CD4-positive, alpha-beta T cell treated with Interleukin-12 subunit alpha and Interleukin-12 subunit beta, for 1 hour (primary cell): ENCODE measurements around the gene GIPC1.
"Not testable (repeated sequence)": the region's sequence is repeated elsewhere in the genome, so short reads cannot be mapped to it uniquely, and the experiment has no call there.

Experiments used
- DNase-seq: peaks from one replicate; pipeline ENCODE4 v3.0.0-alpha.2; 2020

GIPC1 gene

DNA sequence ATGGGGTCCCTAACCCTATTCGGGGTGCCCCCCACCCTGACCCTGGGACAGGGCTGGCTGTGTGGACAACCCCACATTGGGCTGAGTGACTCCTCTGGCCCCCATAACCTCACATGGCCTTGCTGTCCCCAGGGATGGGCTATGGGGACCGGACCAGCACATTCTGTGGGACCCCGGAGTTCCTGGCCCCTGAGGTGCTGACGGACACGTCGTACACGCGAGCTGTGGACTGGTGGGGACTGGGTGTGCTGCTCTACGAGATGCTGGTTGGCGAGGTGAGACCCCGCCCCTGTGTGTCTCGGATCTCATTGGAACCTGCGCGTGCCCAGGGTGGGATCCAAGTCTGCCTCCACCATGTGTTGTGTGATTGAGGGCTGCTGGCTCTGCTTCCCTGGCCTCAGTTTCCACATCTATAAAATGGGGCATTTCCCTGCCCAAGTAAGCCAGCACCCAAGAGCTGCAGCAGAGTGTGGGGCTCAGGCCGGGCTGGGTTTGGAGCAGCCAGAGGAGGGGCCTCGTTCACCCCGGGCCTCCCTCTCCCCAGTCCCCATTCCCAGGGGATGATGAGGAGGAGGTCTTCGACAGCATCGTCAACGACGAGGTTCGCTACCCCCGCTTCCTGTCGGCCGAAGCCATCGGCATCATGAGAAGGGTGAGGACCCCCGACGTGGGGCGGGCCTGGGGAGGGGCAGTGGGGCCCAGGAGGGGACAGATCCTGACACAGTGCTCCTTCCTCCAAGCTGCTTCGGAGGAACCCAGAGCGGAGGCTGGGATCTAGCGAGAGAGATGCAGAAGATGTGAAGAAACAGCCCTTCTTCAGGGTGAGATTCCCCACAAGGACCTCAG is 25.7 kb downstream of the GIPC1 start:
- DNase-seq: no peak

DNA sequence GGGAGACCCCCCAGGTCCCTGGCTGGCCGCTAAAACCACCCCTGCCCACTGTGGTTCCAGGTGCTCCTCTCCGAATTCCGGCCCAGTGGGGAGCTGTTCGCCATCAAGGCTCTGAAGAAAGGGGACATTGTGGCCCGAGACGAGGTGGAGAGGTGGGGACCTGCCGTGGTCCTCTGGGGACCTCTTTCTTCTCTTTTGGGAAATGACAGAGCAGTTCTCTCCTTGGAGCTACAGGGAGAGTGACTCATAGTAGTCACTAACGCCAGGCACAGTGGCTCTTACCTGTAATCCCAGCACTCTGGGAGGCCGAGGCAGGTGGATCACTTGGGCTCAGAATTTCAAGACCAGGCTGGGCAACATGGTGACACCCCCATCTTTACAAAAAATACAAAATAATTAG is 28.1 kb downstream of the GIPC1 start:
- no peak for DNase-seq

DNA sequence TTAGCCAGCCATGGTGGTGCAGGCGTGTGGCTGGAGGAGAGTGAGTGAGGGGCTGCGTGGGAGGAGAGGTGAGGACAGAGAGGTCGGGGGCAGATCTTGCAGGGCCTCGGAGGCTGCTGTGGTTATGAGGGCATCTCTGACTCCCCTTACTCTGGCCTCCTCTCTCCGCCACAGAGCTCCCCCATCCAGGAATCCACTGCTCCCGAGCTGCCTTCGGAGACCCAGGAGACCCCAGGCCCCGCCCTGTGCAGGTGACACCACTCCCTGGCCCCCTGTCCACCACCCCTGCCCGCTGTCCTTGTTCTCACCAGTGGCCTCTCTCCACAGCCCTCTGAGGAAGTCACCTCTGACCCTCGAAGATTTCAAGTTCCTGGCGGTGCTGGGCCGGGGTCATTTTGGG is 28.5 kb downstream of the GIPC1 start:
- no peak for DNase-seq

DNA sequence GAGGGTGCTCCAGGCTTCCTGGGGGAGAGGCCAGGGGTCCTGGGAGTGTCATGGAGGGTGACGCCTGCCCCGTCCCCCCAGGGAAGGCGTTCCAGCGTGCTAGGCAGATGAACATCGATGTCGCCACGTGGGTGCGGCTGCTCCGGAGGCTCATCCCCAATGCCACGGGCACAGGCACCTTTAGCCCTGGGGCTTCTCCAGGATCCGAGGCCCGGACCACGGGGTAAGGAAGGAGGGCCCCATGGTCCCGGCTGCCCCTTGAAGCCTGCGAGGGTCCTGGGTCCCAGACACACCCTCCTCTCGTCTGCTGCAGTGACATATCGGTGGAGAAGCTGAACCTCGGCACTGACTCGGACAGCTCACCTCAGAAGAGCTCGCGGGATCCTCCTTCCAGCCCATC is 32.2 kb downstream of the GIPC1 start:
- DNase-seq: no peak

DNA sequence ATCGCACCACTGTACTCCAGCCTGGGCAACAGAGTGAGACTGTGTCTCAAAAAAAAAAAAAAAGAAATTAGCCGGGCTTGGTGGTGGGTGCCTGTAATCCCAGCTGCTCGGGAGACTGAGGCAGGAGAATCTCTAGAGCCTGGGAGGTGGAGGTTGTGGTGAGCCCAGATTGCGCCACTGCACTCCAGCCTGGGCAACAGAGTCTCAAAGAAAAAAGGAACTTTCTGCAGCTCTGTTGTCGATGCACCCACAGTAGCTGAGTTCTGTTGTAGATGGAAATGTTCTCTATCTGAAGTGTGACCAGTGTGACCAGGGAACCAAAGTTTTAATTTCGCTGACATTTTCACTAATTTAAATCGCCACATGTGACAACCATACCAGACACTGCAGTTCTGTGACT is 33.5 kb downstream of the GIPC1 start:
- not testable (repeated sequence) for DNase-seq

DNA sequence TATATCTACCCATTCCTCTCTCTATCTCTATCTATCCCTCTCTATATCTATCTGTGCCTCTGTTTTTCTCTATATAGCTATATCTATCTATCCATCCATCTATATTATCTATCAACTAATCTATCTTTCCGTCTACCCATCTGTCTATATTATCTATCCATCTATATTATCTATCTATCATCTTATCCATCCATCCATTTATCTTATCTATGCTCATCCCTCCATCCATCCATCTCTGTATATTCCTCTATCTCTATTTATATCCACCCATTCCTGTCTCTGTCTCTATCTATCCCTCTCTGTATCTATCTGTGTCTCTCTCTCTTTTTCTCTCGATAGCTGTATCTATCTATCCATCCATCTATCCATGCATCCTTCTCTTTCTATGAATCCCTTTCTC is 35.0 kb downstream of the GIPC1 start:
- no peak for DNase-seq

DNA sequence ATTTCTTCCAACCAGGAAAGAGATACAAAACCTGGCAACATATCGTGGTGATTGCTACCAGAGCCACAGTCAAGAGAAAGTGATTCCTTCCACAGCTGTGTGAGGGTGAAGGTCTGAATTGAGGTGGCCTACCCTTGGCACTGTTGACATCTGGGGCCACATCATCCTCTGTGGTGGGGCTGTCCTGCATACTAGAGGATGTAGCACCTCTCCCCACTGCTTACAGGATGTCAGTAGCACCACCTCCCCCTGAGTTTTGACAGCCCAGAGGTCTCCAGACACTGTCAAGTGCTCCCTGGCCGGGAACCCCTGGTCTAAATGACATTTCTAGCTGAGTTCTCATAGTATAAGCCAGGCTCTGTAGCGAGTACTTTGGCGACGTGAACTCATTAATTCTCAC is 36.2 kb downstream of the GIPC1 start:
- DNase-seq: peak; percentile 60

DNA sequence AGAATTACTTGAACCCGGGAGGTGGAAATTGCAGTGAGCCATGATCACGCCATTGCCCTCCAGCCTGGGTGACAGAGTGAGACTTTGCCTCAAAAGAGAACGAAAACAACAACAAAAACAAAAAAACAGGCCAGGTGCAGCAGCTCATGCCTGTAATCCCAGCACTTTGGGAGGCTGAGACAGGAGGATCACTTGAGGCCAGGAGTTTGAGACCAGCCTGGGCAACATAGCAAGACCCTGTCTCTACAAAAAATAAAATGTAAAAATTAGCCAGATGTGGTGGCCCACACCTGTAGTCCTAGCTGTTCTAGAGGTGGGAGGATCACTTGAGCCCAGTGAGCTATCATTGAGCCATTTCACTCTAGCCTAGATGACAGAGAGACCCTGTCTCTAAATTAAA is 43.6 kb downstream of the GIPC1 start:
- DNase-seq: not testable (repeated sequence)

DNA sequence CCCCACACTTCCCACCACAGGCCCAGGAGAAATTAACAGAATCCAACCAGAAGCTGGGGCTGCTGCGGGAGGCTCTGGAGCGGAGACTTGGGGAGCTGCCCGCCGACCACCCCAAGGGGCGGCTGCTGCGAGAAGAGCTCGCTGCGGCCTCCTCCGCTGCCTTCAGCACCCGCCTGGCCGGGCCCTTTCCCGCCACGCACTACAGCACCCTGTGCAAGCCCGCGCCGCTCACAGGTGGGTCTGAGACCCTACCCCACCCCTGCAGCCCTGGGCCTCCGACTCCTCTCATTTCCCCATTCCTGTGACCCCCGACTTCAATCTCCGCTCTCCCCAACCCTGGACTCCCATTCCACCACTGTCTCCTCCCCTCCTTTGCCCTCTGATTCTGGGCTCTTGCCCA is 45.1 kb downstream of the GIPC1 start:
- no peak for DNase-seq

DNA sequence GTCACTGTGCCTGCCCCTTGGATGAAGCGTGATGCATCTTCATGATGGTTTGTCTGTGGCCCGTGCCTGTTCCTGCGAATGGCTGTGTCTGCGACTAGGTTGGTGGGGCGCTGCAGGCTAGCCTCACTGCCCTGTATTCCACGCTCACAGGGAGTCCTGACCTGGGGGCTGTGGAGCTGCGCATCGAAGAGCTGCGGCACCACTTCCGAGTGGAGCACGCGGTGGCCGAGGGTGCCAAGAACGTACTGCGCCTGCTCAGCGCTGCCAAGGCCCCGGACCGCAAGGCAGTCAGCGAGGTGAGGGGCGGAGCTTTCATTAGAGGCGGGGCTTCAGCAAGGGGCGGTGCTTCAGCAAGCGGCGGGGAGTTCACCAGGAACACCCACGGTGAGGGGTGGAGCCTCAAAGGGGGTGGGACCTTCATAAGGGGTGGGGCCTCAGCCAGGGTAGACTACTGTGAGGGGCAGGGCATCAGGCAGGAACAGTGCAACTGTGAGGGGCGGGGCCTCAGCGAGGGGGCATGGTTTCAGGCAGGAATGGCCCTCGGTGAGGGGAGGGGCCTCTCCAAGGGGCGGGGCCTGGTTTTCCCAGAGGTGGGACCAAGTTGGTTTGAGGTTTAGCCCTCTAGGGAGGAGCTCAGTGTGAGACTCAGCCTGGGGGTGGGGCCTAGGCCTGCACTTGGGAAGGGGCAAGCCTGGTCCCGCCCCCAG is 45.6 kb downstream of the GIPC1 start:
- peak; percentile 74 for DNase-seq

DNA sequence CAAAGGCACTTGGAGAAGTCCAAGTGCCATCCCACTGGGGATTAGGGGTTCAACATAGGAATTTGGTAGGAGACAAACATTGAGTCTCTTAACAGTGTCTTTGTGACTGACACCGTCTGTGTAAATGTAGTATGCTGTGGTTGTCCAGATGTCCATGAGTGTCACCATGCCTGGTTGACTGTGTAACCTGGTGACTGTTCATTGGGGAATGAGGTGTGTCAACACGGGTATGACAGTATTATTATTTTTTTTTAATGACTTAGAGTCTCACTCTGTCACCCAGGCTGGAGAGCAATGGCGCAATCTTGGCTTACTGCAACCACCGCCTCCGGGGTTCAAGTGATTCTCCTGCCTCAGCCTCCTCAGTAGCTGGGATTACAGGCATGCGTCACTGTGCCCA is 46.6 kb downstream of the GIPC1 start:
- DNase-seq: no peak

DNA sequence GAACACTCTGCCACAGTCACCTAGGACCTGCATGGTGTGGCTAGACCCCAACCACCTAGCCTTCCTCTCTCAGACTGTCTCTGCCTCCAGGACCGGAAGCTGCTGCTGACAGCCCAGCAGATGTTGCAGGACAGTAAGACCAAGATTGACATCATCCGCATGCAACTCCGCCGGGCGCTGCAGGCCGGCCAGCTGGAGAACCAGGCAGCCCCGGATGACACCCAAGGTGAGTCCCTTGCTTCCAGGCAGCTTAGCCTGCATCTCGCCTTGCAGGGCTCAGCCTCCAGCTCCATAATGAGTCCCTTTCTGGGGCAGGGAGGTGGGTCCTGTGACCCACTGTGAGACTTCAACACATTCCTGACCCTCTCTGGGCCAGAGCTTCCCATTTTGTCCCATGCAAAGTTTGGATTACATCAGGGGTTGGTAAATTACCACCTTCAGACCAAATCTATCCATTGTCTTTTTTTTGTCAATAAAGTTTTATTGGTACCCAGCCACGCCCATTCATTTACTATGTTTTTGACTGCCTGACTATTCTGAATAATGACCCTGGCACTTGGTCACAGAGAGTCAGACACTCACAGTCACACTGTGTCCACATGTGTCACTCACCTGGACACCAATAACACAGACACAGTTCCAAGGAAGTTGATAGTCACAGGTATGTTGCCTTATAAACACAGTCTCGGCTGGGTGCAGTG is 49.4 kb downstream of the GIPC1 start:
- no peak for DNase-seq

DNA sequence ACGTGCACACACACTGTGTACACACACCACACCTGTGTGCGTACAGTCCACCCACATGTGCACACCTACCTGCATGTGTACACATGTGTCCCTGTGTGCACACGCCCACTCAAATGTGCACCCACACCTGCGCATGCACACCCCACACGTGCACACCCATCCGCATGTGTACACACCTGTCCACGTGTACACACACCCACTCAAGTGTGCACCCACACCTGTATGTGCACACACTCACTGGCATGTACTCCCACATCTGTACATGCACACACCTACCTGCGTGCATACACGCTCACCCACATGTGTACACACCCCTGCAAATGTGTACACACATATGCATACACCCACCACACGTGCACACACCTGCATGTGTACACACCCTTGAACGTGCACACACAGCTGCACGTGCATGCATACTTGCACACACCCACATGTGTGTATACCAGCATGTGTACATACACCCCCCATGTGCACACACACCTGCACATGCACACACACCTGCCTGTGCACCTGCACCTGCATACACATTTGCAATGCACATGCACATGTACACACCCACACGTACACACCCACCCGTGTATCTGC is 52.2 kb downstream of the GIPC1 start:
- DNase-seq: no peak

DNA sequence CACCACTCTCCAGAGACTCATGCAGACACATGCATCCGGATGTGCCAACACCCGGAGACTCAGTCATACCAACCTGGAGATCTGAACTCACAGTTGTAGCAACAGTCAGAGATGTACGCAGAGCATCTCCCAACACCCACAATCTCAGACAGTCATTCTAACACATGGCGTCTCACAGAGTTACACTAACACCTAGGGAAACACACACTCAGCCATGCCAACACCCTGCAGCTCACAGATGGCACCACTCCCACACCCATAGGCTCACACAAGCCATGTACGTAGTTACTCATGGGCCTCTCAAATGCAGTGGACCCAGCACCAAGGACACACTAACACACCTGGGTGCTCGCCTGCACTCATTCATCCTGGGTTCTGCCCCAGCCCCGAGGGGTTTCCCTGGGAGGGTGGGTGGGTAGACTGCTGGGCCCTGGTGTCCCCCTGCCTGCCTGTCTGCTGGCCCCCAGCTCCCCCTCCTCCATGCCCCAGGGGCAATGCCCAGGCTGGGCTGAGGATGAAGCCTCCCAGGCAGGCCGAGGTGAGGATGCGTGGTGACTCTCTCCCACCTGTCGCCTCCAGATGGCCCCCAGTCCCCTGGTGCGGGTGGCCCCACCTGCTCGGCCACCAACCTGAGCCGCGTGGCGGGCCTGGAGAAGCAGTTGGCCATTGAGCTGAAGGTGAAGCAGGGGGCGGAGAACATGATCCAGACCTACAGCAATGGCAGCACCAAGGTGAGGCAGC is 52.9 kb downstream of the GIPC1 start:
- no peak for DNase-seq

DNA sequence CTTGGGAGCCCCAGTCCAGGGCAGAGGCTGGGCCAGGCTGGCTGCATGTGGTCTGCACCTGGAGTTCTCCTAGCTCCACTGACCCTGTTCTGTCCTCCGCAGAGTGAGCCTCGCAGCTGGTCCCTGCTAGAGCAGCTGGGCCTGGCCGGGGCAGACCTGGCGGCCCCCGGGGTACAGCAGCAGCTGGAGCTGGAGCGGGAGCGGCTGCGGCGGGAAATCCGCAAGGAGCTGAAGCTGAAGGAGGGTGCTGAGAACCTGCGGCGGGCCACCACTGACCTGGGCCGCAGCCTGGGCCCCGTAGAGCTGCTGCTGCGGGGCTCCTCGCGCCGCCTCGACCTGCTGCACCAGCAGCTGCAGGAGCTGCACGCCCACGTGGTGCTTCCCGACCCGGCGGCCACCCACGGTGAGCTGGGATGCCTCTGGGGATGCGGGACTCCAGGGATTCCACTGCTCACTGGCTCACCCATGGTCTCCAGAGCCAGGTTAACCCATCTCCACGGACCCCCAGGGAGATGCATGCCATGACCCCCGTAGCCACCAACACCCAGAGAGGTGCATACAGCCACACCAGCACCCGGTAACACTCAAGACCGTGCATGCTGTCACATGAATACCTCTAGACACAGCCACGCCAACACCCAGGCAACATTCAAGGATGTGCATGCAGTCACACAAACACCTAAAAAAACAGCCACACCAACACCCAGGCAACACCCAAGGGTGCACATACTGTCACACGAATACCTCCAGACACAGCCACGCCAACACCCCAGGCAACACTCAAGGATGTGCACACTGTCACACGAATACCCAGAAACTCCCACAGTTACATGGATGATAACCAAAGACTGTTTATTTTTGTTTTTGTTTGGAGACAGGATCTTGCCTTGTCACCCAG is 54.6 kb downstream of the GIPC1 start:
- no peak for DNase-seq

DNA sequence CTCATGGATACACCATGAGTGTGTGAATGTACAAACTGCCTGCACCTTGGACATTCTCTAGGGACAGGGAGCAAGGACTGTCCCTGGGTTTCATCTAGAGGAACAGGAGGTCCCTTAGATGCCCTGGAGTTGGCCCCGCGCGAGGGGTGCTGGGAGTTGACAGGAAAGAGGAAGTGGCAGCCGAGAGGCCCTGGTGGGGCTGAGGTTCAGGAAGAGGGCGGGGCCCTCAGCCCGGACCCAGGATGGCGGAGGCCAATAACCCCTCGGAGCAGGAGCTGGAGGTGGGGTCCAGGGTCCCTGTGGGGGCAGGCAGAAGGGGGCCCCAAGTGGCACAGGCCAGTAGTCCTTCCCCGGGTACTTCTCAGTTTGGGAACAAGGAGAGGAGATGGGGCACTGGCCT is 55.9 kb downstream of the GIPC1 start:
- DNase-seq: peak; percentile 79

DNA sequence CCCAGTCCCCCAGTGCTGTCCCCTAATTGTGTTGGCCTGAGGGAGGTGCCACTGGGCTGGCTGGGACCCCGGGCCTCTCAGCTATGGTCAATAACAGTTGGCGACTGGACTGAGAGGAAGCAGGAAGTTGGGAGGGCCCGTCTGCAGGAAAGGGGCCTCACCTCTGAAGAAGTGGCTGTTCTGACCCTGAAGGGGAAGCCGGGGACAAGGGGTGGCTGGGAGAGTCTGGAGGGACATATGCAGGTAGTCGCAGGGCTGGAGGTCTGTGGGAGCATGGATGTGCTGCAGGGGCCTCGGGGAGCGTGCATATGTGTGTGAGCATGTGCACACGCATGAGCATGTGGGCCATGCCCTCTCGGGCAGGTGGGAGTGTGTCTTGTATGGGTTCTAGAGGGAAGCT is 56.9 kb downstream of the GIPC1 start:
- DNase-seq: no peak

DNA sequence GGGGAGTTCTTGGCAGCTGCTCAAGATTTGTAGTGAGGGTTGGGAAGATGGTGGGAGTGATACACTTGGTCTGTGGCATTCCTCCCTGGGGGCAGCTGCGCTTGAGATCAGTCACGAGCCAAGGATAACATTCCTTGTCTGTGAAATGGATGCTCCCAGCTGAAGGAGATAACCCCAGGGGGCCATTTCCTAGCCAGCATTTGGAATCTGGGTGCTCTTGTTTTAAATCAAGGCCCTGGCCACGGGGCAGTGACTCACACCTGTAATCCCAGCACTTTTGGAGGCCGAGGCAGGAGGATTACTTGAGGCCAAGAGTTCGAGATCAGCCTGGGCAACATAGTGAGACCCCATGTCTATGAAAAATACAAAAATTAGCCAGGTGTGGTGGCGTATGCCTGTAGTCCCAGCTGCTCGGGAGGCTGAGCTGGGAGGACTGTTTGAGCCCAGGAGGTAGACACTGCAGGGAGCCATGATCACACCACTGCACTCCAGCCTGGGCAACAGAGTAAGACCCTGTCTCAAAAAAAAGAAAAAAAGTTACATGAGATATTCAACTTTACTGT is 58.3 kb downstream of the GIPC1 start:
- DNase-seq: no peak

DNA sequence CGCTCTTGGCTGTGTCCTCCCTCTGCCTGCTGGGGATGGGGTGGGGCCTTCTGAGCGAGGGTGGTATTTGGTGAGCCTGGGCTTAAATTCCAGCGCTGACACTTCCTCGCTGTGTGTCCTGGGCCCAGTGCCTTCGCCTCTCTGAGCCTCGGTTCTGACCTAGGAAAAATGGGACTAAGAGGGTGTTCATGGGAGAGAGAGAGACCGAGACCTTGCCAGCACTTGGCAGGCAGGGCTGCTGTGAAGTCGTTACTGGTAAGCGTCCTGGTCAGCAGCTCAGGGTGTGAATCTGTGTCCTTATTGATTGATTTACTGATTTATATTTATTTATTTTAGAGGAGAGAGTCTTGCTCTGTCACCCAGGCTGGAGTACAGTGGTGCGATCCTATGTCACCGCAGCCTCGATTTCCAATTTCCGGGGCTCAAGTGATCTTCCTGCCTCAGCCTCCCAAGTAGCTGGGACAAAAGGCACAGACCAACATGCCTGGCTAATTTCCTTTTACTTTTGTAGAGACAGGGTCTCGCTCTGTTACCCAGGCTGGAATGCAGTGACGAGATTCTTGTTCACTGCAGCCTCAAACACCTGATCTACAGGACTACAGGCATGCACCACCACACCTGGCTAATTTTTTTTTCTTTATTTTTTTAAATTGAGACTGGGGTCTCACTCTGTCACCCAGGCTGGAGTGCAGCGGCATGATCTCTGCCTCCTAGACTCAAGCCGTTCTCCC is 60.4 kb downstream of the GIPC1 start:
- DNase-seq: no peak

DNA sequence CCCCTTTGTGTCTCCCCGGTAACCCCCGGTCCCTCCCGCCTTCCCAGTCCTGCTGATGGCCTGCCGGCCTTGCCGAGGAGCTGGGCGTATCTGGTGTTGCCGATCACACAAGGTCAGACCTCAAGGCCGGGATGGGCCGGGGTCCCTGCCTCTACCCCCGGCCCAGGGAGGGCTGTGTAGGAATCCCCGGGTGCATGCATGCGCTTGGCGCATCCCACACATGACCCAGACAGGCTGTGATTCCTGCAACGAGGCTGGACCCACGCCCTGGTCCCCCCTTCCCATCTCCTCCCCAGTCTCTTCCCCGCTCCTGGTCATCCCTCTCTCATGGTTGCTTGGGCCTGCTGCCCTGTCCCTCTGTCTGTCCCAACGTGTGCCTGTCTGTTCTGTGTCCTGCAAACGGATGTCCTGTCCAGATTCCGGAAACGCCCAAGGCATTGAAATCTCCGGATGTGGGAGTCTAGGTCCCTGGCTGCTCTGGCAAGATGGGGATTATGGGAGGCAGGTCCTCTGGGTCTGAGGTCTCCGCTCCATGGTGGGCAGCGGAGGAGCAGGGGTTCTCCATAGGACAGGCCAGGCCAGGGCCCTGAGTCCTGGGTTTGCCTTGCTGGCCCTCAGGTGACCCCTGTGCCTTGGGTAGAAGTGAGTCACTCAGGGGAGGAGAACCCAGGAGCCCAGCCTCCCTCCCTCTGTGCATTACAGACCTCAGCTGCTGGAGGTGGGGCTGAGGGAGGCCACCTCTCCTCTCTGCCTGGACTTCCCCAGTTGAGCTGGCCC is 61.2 kb downstream of the GIPC1 start:
- DNase-seq: peak; percentile 48
